PC-9 (cell line): Measurements from ENCODE around the gene TENT5C.

Experiments
- CTCF ChIP-seq: fragments of 200-600 bp; sonication (generic); conservative IDR thresholded peaks from 2 replicates; pipeline ENCODE4 v1.6.1; 2017; ENCODE audit warnings: mixed run types, antibody characterized with exemption, mild to moderate bottlenecking, moderate library complexity
- EZH2 ChIP-seq: fragments of 200-600 bp; sonication (generic); IDR thresholded peaks from 2 replicates; pipeline ENCODE4 v1.8.0; 2017; ENCODE audit warnings: antibody characterized with exemption, low read depth

- TF ChIP-seq CTCF (no peak), EZH2 (no peak)
Measured at GRCh38 chr1:117662667-117663066, 56.8 kb downstream of the TENT5C start.
